Gastrocnemius medialis (tissue), 4 donors: ENCODE data around the gene PSMG2. TPM values are rescaled to one million over a fixed set of nuclear protein-coding genes. Genes with fewer than 3 reads are reported as not detected.
A peak's percentile ranks its signal among the peaks of the same experiment; 100 is the strongest.

Experiments used
- ATAC-seq, 2 donors: fragments of 150-250 bp; one replicate each; pipeline ENCODE4 v1.9.1; 2016
- DNase-seq, 2 donors: peaks; one replicate each; pipeline ENCODE4 v3.0.0-alpha.2; 2019
- H3K27ac ChIP-seq, 4 donors: fragments of 200-600 bp; sonication (generic); 1 replicate in 1 of 4; 2 replicates in 3 of 4; pipeline ENCODE4 v1.5.1; 2016 to 2018; ENCODE audit warnings: mild to moderate bottlenecking in 2 of 4, moderate library complexity in 1 of 4
- H3K27me3 ChIP-seq, 3 donors: fragments of 200-600 bp; sonication (generic) in 2 of 3; 1 replicate in 1 of 3; 2 replicates in 2 of 3; pipeline versions ENCODE4 v1.5.1 to v1.6.0; 2016 to 2019; ENCODE audit warnings: mild to moderate bottlenecking in 1 of 3, moderate library complexity in 1 of 3
- H3K36me3 ChIP-seq, 2 donors: fragments of 200-600 bp; sonication (generic) in 1 of 2; one replicate each; pipeline ENCODE4 v1.5.1; 2017 to 2018
- H3K4me1 ChIP-seq, 2 donors: fragments of 200-600 bp; sonication (generic) in 1 of 2; one replicate each; pipeline ENCODE4 v1.5.1; 2016 to 2017; ENCODE audit warnings: mild to moderate bottlenecking in 2 of 2
- H3K4me3 ChIP-seq, 4 donors: fragments of 200-600 bp; sonication (generic) in 3 of 4; 1 replicate in 1 of 4; 2 replicates in 3 of 4; pipeline ENCODE4 v1.5.1; 2016 to 2019; ENCODE audit warnings: mild to moderate bottlenecking in 2 of 4
- H3K9me3 ChIP-seq, 3 donors: fragments of 200-600 bp; sonication (generic) in 2 of 3; 1 replicate in 1 of 3; 2 replicates in 2 of 3; pipeline ENCODE4 v1.5.1; 2016 to 2019
- POLR2A ChIP-seq, 2 donors: fragments of 450-650 bp; IDR thresholded peaks; one replicate each; pipeline ENCODE4 v1.6.1; 2017; ENCODE audit warnings: antibody characterized with exemption in 2 of 2, mild to moderate bottlenecking in 2 of 2, moderate library complexity in 2 of 2
- in situ Hi-C, 4 donors: fragments of 200-750 bp; cut with MboI; loops; one replicate each; pipeline versions ENCODE4 v1.15.0 to v1.8.0; 2017; ENCODE audit warnings: low sequenced_read_pairs in 4 of 4
- intact Hi-C: fragments of 100-400 bp; cut with DNase I; formaldehyde crosslinking; loops from one replicate; pipeline ENCODE4 v1.15.1; 2023; ENCODE audit warnings: low total_unique reads
- total RNA-seq, 4 donors: library from RNA; depleted of rRNA; stranded (reverse); fragments of >200 nt; gene quantifications; one replicate each; pipeline versions ENCODE4 v1.1.0 to v1.2.3, GENCODE V29; 2016
- TF ChIP-seq, protein P1 (sequence below), 5 experiments: fragments of 450-650 bp in 3 of 5; fragments of 200-600 bp in 2 of 5; sonication (generic) in 2 of 5; IDR thresholded peaks in 4 of 5; conservative IDR thresholded peaks in 1 of 5; 1 replicate in 4 of 5; 2 replicates in 1 of 5; pipeline ENCODE4 v1.5.1; 2016 to 2019; ENCODE audit warnings: antibody characterized with exemption in 5 of 5, mild to moderate bottlenecking in 3 of 5, moderate library complexity in 3 of 5

PSMG2 gene
- total RNA-seq, 4 donors from 2014 or later = 49.6 to 94.2 (median 63.4) TPM

GRCh38 chr18:12703664-12704063, 822 bp downstream of the PSMG2 start:
- intact Hi-C loops = loop anchor here (10.0 kb wide), 3 partner anchors 181 to 1021 kb away; partner anchors contain the start of genes FAM210A, PTPN2, RNMT and SEH1L
- Histone ChIP-seq H3K27ac (peak overlapping the region; percentile 95 to 99 (median 98)), H3K27me3 (no peaks in the 10 kb centered on the region), H3K4me1 (peaks cover 28 to 29% of the 10 kb centered on the region in 2 donors), H3K4me3 (peak overlapping the region; percentile 72 to 99 (median 94)), H3K36me3 (peaks cover 0 to 40% of the 10 kb centered on the region in 2 donors), H3K9me3 (no peaks in the 10 kb centered on the region)
- TF ChIP-seq POLR2A (IDR thresholded peaks at IDR 0.05) = no peak
- TF ChIP-seq, protein P1, sequence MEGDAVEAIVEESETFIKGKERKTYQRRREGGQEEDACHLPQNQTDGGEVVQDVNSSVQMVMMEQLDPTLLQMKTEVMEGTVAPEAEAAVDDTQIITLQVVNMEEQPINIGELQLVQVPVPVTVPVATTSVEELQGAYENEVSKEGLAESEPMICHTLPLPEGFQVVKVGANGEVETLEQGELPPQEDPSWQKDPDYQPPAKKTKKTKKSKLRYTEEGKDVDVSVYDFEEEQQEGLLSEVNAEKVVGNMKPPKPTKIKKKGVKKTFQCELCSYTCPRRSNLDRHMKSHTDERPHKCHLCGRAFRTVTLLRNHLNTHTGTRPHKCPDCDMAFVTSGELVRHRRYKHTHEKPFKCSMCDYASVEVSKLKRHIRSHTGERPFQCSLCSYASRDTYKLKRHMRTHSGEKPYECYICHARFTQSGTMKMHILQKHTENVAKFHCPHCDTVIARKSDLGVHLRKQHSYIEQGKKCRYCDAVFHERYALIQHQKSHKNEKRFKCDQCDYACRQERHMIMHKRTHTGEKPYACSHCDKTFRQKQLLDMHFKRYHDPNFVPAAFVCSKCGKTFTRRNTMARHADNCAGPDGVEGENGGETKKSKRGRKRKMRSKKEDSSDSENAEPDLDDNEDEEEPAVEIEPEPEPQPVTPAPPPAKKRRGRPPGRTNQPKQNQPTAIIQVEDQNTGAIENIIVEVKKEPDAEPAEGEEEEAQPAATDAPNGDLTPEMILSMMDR (IDR thresholded peaks at IDR 0.05 in 4 of 5, conservative IDR thresholded peaks at IDR 0.05 in 1 of 5) = no peak
- peak in 1 of 2 donors; percentile 8 for ATAC-seq
- DNase-seq = no peak
- in situ Hi-C loops = loop anchor here in 1 of 4 donors (25.0 kb wide), 1 partner anchor 1034 kb away; the partner anchor contains the start of genes FAM210A and RNMT

DNA sequence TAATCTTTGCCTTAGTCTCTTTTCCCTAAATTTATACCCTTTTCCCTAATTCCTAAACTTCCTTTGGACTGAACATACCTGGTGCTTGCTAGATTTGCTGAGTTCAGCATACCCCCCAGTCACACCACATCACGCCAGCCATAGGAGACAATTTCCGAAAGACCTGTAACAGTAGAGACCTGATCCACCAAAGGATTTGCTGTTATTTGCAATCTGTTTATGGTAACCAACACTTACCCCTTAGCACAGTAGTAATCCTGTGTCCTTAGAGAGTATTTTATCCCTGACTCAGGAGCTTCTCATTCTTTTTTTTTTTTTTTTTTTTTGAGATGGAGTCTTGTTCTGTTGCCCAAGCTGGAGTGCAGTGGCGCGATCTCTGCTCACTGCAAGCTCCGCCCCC, 8.6 kb downstream of the PSMG2 start:
- H3K9me3 ChIP-seq = no peaks in the 10 kb centered on the region
- in situ Hi-C loops = loop anchor here in 1 of 4 donors (25.0 kb wide), 1 partner anchor 1026 kb away; the partner anchor contains the start of genes FAM210A and RNMT
- intact Hi-C loops = no loop called here
- ATAC-seq = no peak
- no peak for DNase-seq
- H3K27me3 ChIP-seq = no peaks in the 10 kb centered on the region
- no peaks in the 10 kb centered on the region for H3K4me1 ChIP-seq
- no peak overlapping the region for H3K4me3 ChIP-seq
- peaks cover 0 to 71% of the 10 kb centered on the region in 2 donors for H3K36me3 ChIP-seq
- no peak overlapping the region for H3K27ac ChIP-seq
- no peak for TF ChIP-seq POLR2A (IDR thresholded peaks at IDR 0.05)
- TF ChIP-seq, protein P1 (IDR thresholded peaks at IDR 0.05 in 4 of 5, conservative IDR thresholded peaks at IDR 0.05 in 1 of 5) = no peak

GRCh38 chr18:12721495-12722275, 18.8 kb downstream of the PSMG2 start:
- Histone ChIP-seq H3K4me3 (no peak overlapping the region), H3K36me3 (peaks cover 0 to 91% of the 10 kb centered on the region in 2 donors), H3K27me3 (no peaks in the 10 kb centered on the region), H3K4me1 (no peaks in the 10 kb centered on the region), H3K27ac (no peak overlapping the region), H3K9me3 (no peaks in the 10 kb centered on the region)
- DNase-seq (no peak), ATAC-seq (no peak)
- intact Hi-C loops (no loop called here), in situ Hi-C loops (loop anchor here in 1 of 4 donors (25.0 kb wide), 1 partner anchor 1016 kb away; the partner anchor contains the start of genes FAM210A and RNMT)
- TF ChIP-seq, protein P1 (IDR thresholded peaks at IDR 0.05 in 4 of 5, conservative IDR thresholded peaks at IDR 0.05 in 1 of 5) = no peak
- TF ChIP-seq POLR2A (IDR thresholded peaks at IDR 0.05) = no peak

DNA sequence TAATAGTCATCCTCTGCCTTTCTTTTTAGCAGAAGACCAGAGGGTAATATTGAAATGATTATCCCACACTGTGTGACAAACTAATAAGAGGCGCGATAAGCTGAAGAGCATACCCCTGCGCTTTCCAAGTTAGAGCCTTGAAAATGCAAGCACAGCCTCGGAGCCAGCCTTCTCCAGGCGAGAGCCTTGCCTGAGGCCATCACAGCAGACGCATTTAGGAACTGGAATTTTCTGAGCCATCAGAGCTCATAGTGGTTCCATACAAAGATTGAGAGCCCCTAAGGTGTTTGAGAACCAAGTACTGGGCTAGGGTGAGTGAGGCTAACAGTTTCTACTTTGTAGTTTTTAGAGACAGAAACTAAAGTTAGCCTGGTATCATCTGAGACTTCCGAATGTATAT, 19.9 kb downstream of the PSMG2 start:
- no peak overlapping the region for H3K4me3 ChIP-seq
- no peak for DNase-seq
- TF ChIP-seq, protein P1 (IDR thresholded peaks at IDR 0.05 in 4 of 5, conservative IDR thresholded peaks at IDR 0.05 in 1 of 5) = no peak
- no peak for TF ChIP-seq POLR2A (IDR thresholded peaks at IDR 0.05)
- H3K4me1 ChIP-seq = no peaks in the 10 kb centered on the region
- H3K27ac ChIP-seq = no peak overlapping the region
- no peak for ATAC-seq
- intact Hi-C loops (no loop called here), in situ Hi-C loops (loop anchor here in 1 of 4 donors (25.0 kb wide), 1 partner anchor 1015 kb away; the partner anchor contains the start of genes FAM210A and RNMT)
- H3K27me3 ChIP-seq = no peaks in the 10 kb centered on the region
- H3K9me3 ChIP-seq = no peaks in the 10 kb centered on the region
- H3K36me3 ChIP-seq = peaks cover 0 to 87% of the 10 kb centered on the region in 2 donors
